WTC11 (cell line): ENCODE data around the gene IQCC. TPM values are rescaled to one million over a fixed set of nuclear protein-coding genes. Genes with fewer than 3 reads are reported as not detected.

ENCODE experiments used
- ATF1 ChIP-seq: sonication (generic); formaldehyde crosslinking; IDR thresholded peaks from 2 replicates; pipeline ENCODE4 v1.8.1; 2023; ENCODE audit warnings: mild to moderate bottlenecking, moderate library complexity, missing genetic modification reagents
- CREM ChIP-seq: sonication (generic); formaldehyde crosslinking; IDR thresholded peaks from 2 replicates; pipeline ENCODE4 v1.8.1; 2022; ENCODE audit warnings: mild to moderate bottlenecking, missing genetic modification reagents, moderate library complexity
- ELF4 ChIP-seq: sonication (generic); formaldehyde crosslinking; IDR thresholded peaks from 2 replicates; pipeline ENCODE4 v1.8.1; 2022; ENCODE audit warnings: low read depth, mild to moderate bottlenecking, moderate library complexity, missing genetic modification reagents
- EMX1 ChIP-seq: fragments of 250-450 bp; sonication (Bioruptor Pico); IDR thresholded peaks from 2 replicates; pipeline ENCODE4 v1.8.0; 2021; ENCODE audit warnings: mild to moderate bottlenecking
- FOXK1 ChIP-seq: sonication (generic); formaldehyde crosslinking; IDR thresholded peaks from 2 replicates; pipeline ENCODE4 v1.8.0; 2022; ENCODE audit warnings: mild to moderate bottlenecking, moderate library complexity, missing genetic modification reagents
- GRHL2 ChIP-seq: fragments of 250-450 bp; sonication (Bioruptor Pico); IDR thresholded peaks from 2 replicates; pipeline ENCODE4 v1.8.0; 2022; ENCODE audit warnings: mild to moderate bottlenecking, moderate library complexity; ENCODE audit not compliant: insufficient replicate concordance, severe bottlenecking
- MXD4 ChIP-seq: fragments of 250-450 bp; sonication (Bioruptor Pico); IDR thresholded peaks from 2 replicates; pipeline ENCODE4 v1.8.0; 2021; ENCODE audit warnings: mild to moderate bottlenecking, moderate library complexity, borderline replicate concordance
- NFATC4 ChIP-seq: fragments of 250-450 bp; sonication (Bioruptor Pico); IDR thresholded peaks from 2 replicates; pipeline ENCODE4 v1.9.0; 2021; ENCODE audit warnings: mild to moderate bottlenecking
- NFYB ChIP-seq: sonication (generic); formaldehyde crosslinking; conservative IDR thresholded peaks from 2 replicates; pipeline ENCODE4 v1.8.0; 2022; ENCODE audit warnings: low read depth, missing genetic modification reagents
- NR1H2 ChIP-seq: sonication (generic); formaldehyde crosslinking; IDR thresholded peaks from 2 replicates; pipeline ENCODE4 v1.9.0; 2021; ENCODE audit warnings: mild to moderate bottlenecking, moderate library complexity, missing genetic modification reagents
- NR3C1 ChIP-seq: sonication (generic); formaldehyde crosslinking; conservative IDR thresholded peaks from 2 replicates; pipeline ENCODE4 v1.8.1; 2023; ENCODE audit warnings: low read depth, mild to moderate bottlenecking, missing genetic modification reagents
- PRRX2 ChIP-seq: fragments of 250-450 bp; sonication (Bioruptor Pico); IDR thresholded peaks from 2 replicates; pipeline ENCODE4 v1.8.0; 2021; ENCODE audit warnings: mild to moderate bottlenecking
- SMAD3 ChIP-seq: sonication (generic); formaldehyde crosslinking; IDR thresholded peaks from 2 replicates; pipeline ENCODE4 v1.8.0; 2022; ENCODE audit warnings: missing genetic modification reagents, mild to moderate bottlenecking, borderline replicate concordance
- SOX15 ChIP-seq: fragments of 250-450 bp; sonication (Bioruptor Pico); IDR thresholded peaks from 2 replicates; pipeline ENCODE4 v1.9.0; 2021; ENCODE audit warnings: mild to moderate bottlenecking
- ZBTB21 ChIP-seq: sonication (generic); formaldehyde crosslinking; IDR thresholded peaks from 2 replicates; pipeline ENCODE4 v1.8.1; 2023; ENCODE audit warnings: mild to moderate bottlenecking, missing genetic modification reagents, borderline replicate concordance
- ZNF121 ChIP-seq: sonication (generic); formaldehyde crosslinking; IDR thresholded peaks from 2 replicates; pipeline ENCODE4 v1.8.0; 2023; ENCODE audit warnings: missing genetic modification reagents
- ZNF232 ChIP-seq: sonication (generic); formaldehyde crosslinking; IDR thresholded peaks from 2 replicates; pipeline ENCODE4 v1.8.0; 2022; ENCODE audit warnings: mild to moderate bottlenecking, missing genetic modification reagents
- ZNF263 ChIP-seq: sonication (generic); formaldehyde crosslinking; IDR thresholded peaks from 2 replicates; pipeline ENCODE4 v1.8.1; 2022; ENCODE audit warnings: low read depth, mild to moderate bottlenecking, moderate library complexity, missing genetic modification reagents
- ZNF396 ChIP-seq: fragments of 250-450 bp; sonication (Bioruptor Pico); IDR thresholded peaks from 2 replicates; pipeline ENCODE4 v1.8.0; 2021; ENCODE audit warnings: mild to moderate bottlenecking, moderate library complexity, borderline replicate concordance
- ZNF423 ChIP-seq: fragments of 250-450 bp; sonication (Bioruptor Pico); IDR thresholded peaks from 2 replicates; pipeline ENCODE4 v2.1.2; 2022; ENCODE audit warnings: mild to moderate bottlenecking, moderate library complexity
- ZNF671 ChIP-seq: fragments of 250-450 bp; sonication (Bioruptor Pico); IDR thresholded peaks from 2 replicates; pipeline ENCODE4 v1.8.0; 2021; ENCODE audit warnings: mild to moderate bottlenecking
- total RNA-seq: library from RNA; stranded (reverse); gene quantifications from 3 replicates; pipeline ENCODE4 v1.2.3, GENCODE V29; 2021
- TF ChIP-seq, protein P1 (sequence below): sonication (generic); formaldehyde crosslinking; IDR thresholded peaks from 2 replicates; pipeline ENCODE4 v1.8.0; 2022; ENCODE audit warnings: missing genetic modification reagents
- TF ChIP-seq, protein P2 (sequence below): sonication (generic); formaldehyde crosslinking; IDR thresholded peaks from 2 replicates; pipeline ENCODE4 v1.8.0; 2022; ENCODE audit warnings: mild to moderate bottlenecking, missing genetic modification reagents
- TF ChIP-seq, protein P3 (sequence below): sonication (generic); formaldehyde crosslinking; conservative IDR thresholded peaks from 2 replicates; pipeline ENCODE4 v1.8.1; 2022; ENCODE audit warnings: mild to moderate bottlenecking, missing genetic modification reagents
- TF ChIP-seq, protein P4 (sequence below): fragments of 250-450 bp; sonication (Bioruptor Pico); IDR thresholded peaks from 2 replicates; pipeline ENCODE4 v2.1.2; 2022; ENCODE audit warnings: mild to moderate bottlenecking, moderate library complexity
- TF ChIP-seq, protein P5 (sequence below): fragments of 250-450 bp; sonication (Bioruptor Pico); IDR thresholded peaks from 2 replicates; pipeline ENCODE4 v1.9.0; 2021; ENCODE audit warnings: mild to moderate bottlenecking
- TF ChIP-seq, protein P6 (sequence below): sonication (generic); formaldehyde crosslinking; IDR thresholded peaks from 2 replicates; pipeline ENCODE4 v1.8.1; 2023; ENCODE audit warnings: mild to moderate bottlenecking, moderate library complexity, missing genetic modification reagents

Gene IQCC
- total RNA-seq, 1 experiment from 2014 or later: 5.2 TPM

DNA sequence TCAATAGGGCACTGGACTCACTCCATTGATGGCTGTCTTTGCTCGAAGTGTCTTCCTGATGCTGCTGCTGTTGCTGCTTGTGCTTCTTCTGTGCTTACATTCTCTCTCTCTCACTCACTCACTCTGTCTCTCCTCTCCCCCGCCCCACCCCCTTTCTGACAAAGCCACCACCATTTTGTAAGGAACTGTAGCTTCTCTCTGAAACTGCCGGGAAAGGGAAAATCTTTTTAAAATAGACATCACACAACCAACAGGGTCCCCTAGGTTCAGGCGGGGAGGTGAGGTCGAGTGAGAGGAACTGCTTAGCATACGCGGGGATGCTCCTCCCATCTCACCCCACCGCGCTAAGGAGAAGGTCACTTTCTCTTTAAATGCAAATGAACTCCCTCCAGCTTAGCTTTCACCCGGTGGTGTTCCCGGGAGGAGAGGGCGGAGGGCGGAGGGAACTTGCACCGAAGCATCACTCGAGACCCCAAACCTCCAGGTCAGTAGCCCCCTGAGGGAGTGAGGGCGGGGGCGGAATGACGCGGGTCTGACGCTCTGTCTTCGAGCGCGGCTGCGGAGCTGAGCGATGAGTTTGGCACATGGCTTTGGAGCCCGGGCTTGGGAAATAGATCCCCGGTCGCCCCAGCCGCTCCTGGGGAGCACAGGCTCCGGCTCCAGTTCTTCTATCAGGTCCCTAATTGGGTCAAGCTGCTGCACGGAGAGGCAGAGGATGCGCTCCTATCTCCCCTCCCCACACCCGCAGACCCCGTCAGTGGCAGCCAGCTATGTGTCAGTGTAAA, 5.1 kb upstream of the IQCC start, which contains the start of gene CCDC28B (continued):
- TF ChIP-seq, protein P1, sequence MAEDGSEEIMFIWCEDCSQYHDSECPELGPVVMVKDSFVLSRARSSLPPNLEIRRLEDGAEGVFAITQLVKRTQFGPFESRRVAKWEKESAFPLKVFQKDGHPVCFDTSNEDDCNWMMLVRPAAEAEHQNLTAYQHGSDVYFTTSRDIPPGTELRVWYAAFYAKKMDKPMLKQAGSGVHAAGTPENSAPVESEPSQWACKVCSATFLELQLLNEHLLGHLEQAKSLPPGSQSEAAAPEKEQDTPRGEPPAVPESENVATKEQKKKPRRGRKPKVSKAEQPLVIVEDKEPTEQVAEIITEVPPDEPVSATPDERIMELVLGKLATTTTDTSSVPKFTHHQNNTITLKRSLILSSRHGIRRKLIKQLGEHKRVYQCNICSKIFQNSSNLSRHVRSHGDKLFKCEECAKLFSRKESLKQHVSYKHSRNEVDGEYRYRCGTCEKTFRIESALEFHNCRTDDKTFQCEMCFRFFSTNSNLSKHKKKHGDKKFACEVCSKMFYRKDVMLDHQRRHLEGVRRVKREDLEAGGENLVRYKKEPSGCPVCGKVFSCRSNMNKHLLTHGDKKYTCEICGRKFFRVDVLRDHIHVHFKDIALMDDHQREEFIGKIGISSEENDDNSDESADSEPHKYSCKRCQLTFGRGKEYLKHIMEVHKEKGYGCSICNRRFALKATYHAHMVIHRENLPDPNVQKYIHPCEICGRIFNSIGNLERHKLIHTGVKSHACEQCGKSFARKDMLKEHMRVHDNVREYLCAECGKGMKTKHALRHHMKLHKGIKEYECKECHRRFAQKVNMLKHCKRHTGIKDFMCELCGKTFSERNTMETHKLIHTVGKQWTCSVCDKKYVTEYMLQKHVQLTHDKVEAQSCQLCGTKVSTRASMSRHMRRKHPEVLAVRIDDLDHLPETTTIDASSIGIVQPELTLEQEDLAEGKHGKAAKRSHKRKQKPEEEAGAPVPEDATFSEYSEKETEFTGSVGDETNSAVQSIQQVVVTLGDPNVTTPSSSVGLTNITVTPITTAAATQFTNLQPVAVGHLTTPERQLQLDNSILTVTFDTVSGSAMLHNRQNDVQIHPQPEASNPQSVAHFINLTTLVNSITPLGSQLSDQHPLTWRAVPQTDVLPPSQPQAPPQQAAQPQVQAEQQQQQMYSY (CRISPR knock-in tag): peak; percentile 92
- TF ChIP-seq ZNF396 (CRISPR knock-in tag) (no peak), ZNF263 (0 out of 2 replicates have a peak, but pooled peaks have one; percentile 38), SOX15 (no peak), MXD4 (CRISPR knock-in tag) (no peak), ZBTB21 (CRISPR knock-in tag) (no peak), ATF1 (CRISPR knock-in tag) (no peak), FOXK1 (no peak), GRHL2 (CRISPR knock-in tag) (no peak), ELF4 (CRISPR knock-in tag) (no peak), ZNF121 (CRISPR knock-in tag) (peak; percentile 92), PRRX2 (CRISPR knock-in tag) (no peak), SMAD3 (CRISPR knock-in tag) (no peak), CREM (CRISPR knock-in tag) (peak; percentile 51; the same call in 1 of the 2 replicates), EMX1 (CRISPR knock-in tag) (no peak), ZNF671 (CRISPR knock-in tag) (no peak), NR3C1 (CRISPR knock-in tag) (no peak), NR1H2 (CRISPR knock-in tag) (no peak), ZNF232 (CRISPR knock-in tag) (0 out of 2 replicates have a peak, but pooled peaks have one; percentile 41), NFATC4 (CRISPR knock-in tag) (no peak), NFYB (CRISPR knock-in tag) (no peak), ZNF423 (CRISPR knock-in tag) (no peak)
- TF ChIP-seq, protein P2, sequence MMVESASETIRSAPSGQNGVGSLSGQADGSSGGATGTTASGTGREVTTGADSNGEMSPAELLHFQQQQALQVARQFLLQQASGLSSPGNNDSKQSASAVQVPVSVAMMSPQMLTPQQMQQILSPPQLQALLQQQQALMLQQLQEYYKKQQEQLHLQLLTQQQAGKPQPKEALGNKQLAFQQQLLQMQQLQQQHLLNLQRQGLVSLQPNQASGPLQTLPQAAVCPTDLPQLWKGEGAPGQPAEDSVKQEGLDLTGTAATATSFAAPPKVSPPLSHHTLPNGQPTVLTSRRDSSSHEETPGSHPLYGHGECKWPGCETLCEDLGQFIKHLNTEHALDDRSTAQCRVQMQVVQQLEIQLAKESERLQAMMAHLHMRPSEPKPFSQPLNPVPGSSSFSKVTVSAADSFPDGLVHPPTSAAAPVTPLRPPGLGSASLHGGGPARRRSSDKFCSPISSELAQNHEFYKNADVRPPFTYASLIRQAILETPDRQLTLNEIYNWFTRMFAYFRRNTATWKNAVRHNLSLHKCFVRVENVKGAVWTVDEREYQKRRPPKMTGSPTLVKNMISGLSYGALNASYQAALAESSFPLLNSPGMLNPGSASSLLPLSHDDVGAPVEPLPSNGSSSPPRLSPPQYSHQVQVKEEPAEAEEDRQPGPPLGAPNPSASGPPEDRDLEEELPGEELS (CRISPR knock-in tag): no peak
- TF ChIP-seq, protein P3, sequence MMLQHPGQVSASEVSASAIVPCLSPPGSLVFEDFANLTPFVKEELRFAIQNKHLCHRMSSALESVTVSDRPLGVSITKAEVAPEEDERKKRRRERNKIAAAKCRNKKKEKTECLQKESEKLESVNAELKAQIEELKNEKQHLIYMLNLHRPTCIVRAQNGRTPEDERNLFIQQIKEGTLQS: no peak
- TF ChIP-seq, protein P4, sequence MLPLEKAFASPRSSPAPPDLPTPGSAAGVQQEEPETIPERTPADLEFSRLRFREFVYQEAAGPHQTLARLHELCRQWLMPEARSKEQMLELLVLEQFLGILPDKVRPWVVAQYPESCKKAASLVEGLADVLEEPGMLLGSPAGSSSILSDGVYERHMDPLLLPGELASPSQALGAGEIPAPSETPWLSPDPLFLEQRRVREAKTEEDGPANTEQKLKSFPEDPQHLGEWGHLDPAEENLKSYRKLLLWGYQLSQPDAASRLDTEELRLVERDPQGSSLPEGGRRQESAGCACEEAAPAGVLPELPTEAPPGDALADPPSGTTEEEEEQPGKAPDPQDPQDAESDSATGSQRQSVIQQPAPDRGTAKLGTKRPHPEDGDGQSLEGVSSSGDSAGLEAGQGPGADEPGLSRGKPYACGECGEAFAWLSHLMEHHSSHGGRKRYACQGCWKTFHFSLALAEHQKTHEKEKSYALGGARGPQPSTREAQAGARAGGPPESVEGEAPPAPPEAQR: no peak
- TF ChIP-seq, protein P5, sequence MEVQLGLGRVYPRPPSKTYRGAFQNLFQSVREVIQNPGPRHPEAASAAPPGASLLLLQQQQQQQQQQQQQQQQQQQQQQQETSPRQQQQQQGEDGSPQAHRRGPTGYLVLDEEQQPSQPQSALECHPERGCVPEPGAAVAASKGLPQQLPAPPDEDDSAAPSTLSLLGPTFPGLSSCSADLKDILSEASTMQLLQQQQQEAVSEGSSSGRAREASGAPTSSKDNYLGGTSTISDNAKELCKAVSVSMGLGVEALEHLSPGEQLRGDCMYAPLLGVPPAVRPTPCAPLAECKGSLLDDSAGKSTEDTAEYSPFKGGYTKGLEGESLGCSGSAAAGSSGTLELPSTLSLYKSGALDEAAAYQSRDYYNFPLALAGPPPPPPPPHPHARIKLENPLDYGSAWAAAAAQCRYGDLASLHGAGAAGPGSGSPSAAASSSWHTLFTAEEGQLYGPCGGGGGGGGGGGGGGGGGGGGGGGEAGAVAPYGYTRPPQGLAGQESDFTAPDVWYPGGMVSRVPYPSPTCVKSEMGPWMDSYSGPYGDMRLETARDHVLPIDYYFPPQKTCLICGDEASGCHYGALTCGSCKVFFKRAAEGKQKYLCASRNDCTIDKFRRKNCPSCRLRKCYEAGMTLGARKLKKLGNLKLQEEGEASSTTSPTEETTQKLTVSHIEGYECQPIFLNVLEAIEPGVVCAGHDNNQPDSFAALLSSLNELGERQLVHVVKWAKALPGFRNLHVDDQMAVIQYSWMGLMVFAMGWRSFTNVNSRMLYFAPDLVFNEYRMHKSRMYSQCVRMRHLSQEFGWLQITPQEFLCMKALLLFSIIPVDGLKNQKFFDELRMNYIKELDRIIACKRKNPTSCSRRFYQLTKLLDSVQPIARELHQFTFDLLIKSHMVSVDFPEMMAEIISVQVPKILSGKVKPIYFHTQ (CRISPR knock-in tag): no peak
- TF ChIP-seq, protein P6, sequence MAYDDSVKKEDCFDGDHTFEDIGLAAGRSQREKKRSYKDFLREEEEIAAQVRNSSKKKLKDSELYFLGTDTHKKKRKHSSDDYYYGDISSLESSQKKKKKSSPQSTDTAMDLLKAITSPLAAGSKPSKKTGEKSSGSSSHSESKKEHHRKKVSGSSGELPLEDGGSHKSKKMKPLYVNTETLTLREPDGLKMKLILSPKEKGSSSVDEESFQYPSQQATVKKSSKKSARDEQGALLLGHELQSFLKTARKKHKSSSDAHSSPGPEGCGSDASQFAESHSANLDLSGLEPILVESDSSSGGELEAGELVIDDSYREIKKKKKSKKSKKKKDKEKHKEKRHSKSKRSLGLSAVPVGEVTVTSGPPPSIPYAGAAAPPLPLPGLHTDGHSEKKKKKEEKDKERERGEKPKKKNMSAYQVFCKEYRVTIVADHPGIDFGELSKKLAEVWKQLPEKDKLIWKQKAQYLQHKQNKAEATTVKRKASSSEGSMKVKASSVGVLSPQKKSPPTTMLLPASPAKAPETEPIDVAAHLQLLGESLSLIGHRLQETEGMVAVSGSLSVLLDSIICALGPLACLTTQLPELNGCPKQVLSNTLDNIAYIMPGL (CRISPR knock-in tag): no peak; the same call in 1 of the 2 replicates
